ENCODE data around the gene OR51D1. TPM values are rescaled to one million over a fixed set of nuclear protein-coding genes. Genes with fewer than 3 reads are reported as not detected.

The OR51D1 gene
- total RNA-seq, 1 experiment from 2014 or later: not detected

Other genes starting within 250 kb of the OR51D1 start
- gene TRIM21, start 243.8 kb upstream of the OR51D1 start, total RNA-seq (2014; rRNA removed; shearing (Covaris generic)): 22.5 and 24.4 TPM in 2 replicates
- gene OR52K2, start 188.2 kb upstream of the OR51D1 start, total RNA-seq (2014; rRNA removed; shearing (Covaris generic)): not detected in 2 replicates
- gene OR52K1, start 154.8 kb upstream of the OR51D1 start, total RNA-seq (2014; rRNA removed; shearing (Covaris generic)): not detected in 2 replicates
- gene OR52M1, start 92.3 kb upstream of the OR51D1 start, total RNA-seq (2014; rRNA removed; shearing (Covaris generic)): not detected in 2 replicates
- not detected in 2 replicates for gene OR52I2, start 55.7 kb upstream of the OR51D1 start, total RNA-seq (2014; rRNA removed; shearing (Covaris generic))
- not detected in 2 replicates for gene OR52I1, start 43.4 kb upstream of the OR51D1 start, total RNA-seq (2014; rRNA removed; shearing (Covaris generic))
- 20.7 and 42.9 TPM in 2 replicates for gene TRIM68, start 29.2 kb upstream of the OR51D1 start, total RNA-seq (2014; rRNA removed; shearing (Covaris generic))
- 0.11 and 0.13 TPM in 2 replicates for gene OR51E1, start 6.5 kb downstream of the OR51D1 start, total RNA-seq (2014; rRNA removed; shearing (Covaris generic))
- gene OR51E2, start 60.4 kb downstream of the OR51D1 start, total RNA-seq (2014; rRNA removed; shearing (Covaris generic)): 0.09 and 0.21 TPM in 2 replicates
- gene MMP26, start 67.3 kb downstream of the OR51D1 start, total RNA-seq (2014; rRNA removed; shearing (Covaris generic)): not detected in 2 replicates
- not detected in 2 replicates for gene OR51F1, start 132.5 kb downstream of the OR51D1 start, total RNA-seq (2014; rRNA removed; shearing (Covaris generic))
- gene OR52R1, start 166.9 kb downstream of the OR51D1 start, total RNA-seq (2014; rRNA removed; shearing (Covaris generic)): not detected in 2 replicates
- not detected in 2 replicates for gene OR51F2, start 183.8 kb downstream of the OR51D1 start, total RNA-seq (2014; rRNA removed; shearing (Covaris generic))
- gene OR51S1, start 211.7 kb downstream of the OR51D1 start, total RNA-seq (2014; rRNA removed; shearing (Covaris generic)): not detected in 2 replicates
- gene OR51T1, start 244.4 kb downstream of the OR51D1 start, total RNA-seq (2014; rRNA removed; shearing (Covaris generic)): not detected in 2 replicates

All from SJSA1 (cell line).